PFSK-1 (cell line): ENCODE results near the gene DPYD.

ENCODE experiments used
- POLR2AphosphoS5 ChIP-seq: IDR thresholded peaks from 2 replicates; pipeline ENCODE4 v1.6.1; 2012; ENCODE audit warnings: low read depth, mild to moderate bottlenecking, control low read depth, low read length, moderate library complexity
- TAF1 ChIP-seq: IDR thresholded peaks from 2 replicates; pipeline ENCODE4 v1.6.1; 2012; ENCODE audit warnings: low read length, control low read depth, borderline replicate concordance; ENCODE audit not compliant: insufficient read depth
- TF ChIP-seq, protein P1 (sequence below), 2 experiments: IDR thresholded peaks; 2 replicates each; pipeline versions ENCODE4 v1.6.1 to v1.8.0; 2011 to 2012; ENCODE audit warnings: low read depth in 2 of 2, low read length in 2 of 2, control low read depth in 1 of 2, inconsistent platforms in 1 of 2, mild to moderate bottlenecking in 1 of 2, moderate library complexity in 1 of 2; ENCODE audit not compliant: insufficient read depth in 1 of 2

DNA sequence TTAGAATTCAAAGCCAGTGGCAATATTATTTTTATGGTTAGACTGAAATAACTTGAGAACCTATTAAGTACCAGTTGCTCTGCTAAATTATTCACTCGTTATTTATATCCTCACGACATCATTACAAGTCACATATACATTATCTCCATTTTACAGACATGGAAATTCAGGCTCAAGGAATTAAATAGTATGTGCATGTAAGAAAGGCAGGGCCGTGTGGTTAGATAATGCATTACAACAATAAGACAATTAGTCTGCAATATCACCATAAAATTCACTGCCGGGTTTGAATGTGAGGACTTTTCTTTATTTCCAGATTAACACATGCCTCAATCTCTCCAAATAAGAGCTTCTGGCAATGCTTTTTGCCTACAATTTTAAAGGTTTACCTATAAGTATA lies 675.8 kb downstream of the DPYD start:
- TF ChIP-seq POLR2AphosphoS5 (no peak), TAF1 (no peak)
- TF ChIP-seq, protein P1, sequence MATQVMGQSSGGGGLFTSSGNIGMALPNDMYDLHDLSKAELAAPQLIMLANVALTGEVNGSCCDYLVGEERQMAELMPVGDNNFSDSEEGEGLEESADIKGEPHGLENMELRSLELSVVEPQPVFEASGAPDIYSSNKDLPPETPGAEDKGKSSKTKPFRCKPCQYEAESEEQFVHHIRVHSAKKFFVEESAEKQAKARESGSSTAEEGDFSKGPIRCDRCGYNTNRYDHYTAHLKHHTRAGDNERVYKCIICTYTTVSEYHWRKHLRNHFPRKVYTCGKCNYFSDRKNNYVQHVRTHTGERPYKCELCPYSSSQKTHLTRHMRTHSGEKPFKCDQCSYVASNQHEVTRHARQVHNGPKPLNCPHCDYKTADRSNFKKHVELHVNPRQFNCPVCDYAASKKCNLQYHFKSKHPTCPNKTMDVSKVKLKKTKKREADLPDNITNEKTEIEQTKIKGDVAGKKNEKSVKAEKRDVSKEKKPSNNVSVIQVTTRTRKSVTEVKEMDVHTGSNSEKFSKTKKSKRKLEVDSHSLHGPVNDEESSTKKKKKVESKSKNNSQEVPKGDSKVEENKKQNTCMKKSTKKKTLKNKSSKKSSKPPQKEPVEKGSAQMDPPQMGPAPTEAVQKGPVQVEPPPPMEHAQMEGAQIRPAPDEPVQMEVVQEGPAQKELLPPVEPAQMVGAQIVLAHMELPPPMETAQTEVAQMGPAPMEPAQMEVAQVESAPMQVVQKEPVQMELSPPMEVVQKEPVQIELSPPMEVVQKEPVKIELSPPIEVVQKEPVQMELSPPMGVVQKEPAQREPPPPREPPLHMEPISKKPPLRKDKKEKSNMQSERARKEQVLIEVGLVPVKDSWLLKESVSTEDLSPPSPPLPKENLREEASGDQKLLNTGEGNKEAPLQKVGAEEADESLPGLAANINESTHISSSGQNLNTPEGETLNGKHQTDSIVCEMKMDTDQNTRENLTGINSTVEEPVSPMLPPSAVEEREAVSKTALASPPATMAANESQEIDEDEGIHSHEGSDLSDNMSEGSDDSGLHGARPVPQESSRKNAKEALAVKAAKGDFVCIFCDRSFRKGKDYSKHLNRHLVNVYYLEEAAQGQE (IDR thresholded peaks at IDR 0.05; ENCODE audit: insufficient read depth in 1 of 2, low read depth in 2 of 2, low read length in 2 of 2), result no peak
